Glomerular visceral epithelial cell (primary cell): Measurements from ENCODE around the gene CRIM1.

Experiments
- DNase-seq: peaks from one replicate; pipeline ENCODE4 v3.0.0-alpha.2; 2016; ENCODE audit errors: extremely low spot score

CRIM1 gene

DNA sequence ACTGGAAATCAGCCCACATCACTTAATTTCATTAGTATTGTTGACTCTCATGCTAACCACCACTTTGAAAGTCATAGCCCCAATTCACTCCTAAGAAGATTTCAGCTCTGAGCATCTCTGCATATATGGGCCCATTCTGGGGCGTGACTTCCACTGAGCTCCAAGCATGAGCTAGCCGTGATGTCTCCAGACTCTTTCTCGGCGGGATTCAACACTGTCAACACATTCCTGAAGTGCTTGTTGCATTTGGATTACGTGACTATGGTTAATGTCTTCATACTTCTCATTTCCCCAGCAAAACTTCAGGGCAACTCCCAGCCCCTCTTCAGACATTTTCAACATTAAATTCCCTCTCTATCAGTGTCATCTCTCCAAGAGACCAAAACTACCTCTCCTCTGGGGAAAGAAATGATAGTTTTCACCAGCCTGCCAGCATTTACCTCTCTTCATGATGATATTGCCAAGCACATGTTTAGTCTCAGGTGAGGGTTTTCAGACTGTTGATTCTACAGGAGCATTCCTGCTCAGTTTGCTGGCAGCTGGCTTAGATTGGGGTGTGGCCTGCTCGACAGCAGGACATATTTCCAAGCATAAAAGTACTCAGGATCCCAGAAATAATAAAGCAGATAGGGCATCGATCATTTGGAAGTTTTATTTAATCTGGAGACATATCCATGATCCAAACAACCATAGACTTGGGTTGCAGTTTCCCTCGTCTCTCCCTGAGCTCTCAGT is 160.7 kb downstream of the CRIM1 start:
- no peak for DNase-seq

DNA sequence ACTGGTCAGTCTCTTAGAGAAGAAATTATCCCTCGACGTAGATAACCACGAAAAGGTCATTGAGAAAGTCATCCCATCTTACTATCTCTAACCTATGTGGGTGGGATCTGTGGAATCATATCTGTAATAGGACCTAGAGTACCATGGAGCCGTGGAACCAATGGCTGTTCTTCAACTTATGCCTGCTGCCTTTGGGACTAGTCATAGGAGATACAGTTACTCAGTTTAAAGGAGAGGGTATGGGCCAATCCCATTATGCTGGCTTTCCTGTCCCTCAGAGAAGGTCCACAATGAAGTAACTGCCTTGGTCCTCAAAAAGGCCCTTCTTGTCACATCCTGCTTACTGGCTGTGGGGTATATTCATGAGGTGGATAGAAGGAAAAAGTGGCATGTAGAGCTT is 164.9 kb downstream of the CRIM1 start:
- DNase-seq, result no peak

GRCh38 chr2:36523153-36523552 is 167.6 kb downstream of the CRIM1 start:
- DNase-seq, result no peak

GRCh38 chr2:36525245-36525644 is 169.7 kb downstream of the CRIM1 start:
- DNase-seq, result no peak

- no peak for DNase-seq
Observed at GRCh38 chr2:36526226-36526625, 170.6 kb downstream of the CRIM1 start.

DNA sequence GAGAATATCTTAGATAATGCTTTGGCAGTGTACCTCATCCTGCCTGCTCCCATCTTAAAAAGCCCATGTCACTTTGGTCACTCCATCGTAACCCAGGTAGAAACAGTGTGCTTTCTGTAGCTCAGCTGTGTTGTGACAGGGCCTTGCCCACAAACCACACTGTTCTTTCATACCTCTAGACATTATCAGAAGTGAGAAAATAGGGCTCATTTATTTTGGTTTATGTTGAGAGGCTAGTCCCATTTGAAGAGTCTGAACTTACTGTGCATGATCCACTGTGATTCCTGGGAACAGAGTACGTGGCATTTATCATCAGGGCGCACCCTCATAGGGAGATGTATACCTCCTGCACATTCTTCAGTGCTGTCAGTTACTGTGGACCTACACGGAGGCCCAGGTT is 172.7 kb downstream of the CRIM1 start:
- DNase-seq, result no peak

- DNase-seq, result no peak
Observed at GRCh38 chr2:36528766-36529392, 173.3 kb downstream of the CRIM1 start.

GRCh38 chr2:36530178-36530982 is 174.8 kb downstream of the CRIM1 start:
- DNase-seq, result no peak

DNA sequence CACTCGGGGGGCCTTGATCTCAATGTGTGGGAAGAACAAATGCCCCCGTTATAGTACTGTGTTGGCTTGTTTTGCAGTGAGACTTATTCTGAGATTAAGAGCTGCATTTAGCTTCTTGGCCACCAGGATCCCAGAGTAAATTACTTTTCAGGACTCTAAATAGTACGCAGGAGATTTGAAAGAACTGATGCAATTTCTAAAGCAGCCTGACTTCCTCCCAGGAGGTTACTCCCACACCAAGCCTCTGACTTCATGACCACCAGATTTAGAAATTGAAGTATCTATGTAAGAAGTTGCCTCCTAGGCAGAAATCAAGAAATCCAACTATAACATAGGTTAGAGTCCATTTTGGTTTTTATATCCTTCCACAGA is 175.4 kb downstream of the CRIM1 start:
- no peak for DNase-seq

- no peak for DNase-seq
Observed at GRCh38 chr2:36534275-36534799, 178.8 kb downstream of the CRIM1 start.

- DNase-seq, result no peak
Observed at GRCh38 chr2:36535099-36535498, 179.5 kb downstream of the CRIM1 start.

GRCh38 chr2:36536776-36537175 is 181.2 kb downstream of the CRIM1 start:
- DNase-seq, result no peak

GRCh38 chr2:36538335-36538734 is 182.8 kb downstream of the CRIM1 start:
- DNase-seq, result no peak

DNA sequence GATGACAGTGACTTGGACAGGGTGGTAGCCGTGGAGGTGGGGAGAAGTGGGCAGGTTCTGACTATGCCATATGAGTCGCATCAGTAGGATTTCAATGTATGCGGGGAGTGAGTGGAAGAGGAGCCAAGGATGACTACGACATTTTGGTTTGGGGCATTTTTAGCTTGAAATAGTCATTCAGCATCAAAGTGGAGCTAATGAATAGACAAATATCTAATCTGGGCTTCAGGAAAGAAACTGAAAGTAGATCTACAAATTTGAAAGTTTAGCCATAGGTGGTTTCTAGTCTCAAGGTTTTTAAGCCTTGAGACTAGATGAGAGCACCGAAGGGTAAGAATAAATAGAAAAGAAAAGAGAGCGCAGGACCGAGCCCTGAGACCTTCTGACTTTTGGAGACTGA is 184.1 kb downstream of the CRIM1 start:
- DNase-seq, result peak; percentile 15

- no peak for DNase-seq
Observed at GRCh38 chr2:36540986-36541754, 185.6 kb downstream of the CRIM1 start.

DNA sequence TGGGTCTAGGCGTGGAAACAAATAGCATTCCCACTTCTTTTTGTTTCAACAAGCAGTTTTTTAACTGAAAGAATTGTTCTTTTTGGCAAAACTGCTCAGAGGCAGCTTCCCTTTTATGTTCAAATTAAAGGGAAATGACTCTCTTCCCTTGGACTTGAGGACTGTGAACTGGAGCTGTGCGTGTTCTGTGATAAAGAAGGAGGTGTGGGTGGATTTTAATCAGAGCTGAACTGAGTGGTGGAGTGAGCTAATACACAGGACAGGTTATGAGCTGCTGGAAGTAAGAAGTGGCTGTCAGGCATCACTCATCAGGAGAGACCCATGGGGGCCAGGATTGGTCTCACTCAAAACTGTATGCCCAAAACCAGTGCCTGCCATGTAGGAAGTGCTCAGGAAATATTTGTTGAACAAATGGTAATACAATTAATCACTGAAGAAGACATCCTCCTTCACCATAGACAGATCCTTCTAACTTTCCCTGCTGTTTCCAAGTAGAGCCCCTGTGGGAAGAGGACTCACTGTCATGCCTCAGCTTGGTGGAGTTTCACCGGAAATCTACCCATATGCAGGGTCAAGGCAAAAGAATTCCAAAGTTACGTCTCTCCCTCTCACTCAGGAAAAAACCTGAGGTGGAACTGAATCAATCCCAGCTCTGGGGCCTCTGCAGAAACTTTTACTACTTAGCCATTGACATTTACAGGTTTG is 186.5 kb downstream of the CRIM1 start:
- no peak for DNase-seq

DNA sequence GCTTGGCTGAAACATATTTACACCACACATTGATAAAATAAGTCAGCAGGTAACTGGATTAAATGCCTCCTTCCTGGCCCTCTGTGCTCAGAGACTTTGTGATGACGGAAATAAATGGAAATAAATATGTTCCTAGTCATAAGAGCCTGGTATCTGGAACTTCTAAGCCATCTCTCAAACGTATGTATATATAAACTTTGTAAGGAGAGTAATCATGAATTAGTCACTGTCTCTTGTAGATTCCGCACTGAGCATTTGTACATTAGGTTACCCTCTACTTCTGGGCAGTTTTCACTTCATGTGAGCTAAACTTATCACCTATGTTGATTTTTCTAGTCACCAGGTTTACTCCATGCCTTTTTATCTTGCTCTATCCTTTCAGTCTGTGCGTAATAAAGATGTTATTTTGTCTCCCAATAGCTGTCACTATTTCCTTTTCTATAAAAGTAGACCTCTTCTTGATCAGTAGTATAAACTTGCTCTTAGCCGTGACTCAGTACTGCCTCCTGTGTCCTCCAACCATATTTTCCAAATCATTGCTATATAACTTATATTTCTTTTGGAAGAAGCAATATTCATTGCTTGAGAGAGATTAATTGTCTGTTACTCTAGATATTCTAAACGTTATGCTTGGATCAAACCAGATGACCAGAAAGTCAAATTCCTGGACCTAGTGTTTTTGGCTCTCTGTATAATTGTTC is 189.2 kb downstream of the CRIM1 start:
- DNase-seq, result no peak

GRCh38 chr2:36545871-36546416 is 190.4 kb downstream of the CRIM1 start:
- no peak for DNase-seq

DNA sequence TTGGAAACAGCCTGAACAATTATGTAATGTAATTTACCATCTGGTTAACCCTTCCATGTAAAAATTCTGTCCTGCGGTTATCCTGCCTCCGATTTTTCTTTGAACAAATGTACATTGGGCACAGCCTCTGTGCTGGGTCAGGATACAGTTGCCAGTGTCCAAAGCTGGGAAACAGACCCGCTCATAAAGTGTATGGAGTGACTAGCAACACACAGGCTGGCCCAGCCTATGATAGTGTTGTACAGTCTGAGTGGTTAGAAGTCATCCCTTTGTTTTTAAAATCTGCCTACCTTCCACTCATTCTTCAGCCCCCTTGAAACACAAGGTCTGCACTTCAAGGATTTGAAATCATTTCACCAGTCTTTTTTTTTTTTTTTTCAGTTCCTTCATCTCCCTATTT is 192.3 kb downstream of the CRIM1 start:
- no peak for DNase-seq

- no peak for DNase-seq
Observed at GRCh38 chr2:36549165-36549574, 193.6 kb downstream of the CRIM1 start.
